ENCODE results near the gene RPS6KA4. TPM values are rescaled to one million over a fixed set of nuclear protein-coding genes. Genes with fewer than 3 reads are reported as not detected.

The RPS6KA4 gene
- total RNA-seq, 6 donors from 2014 or later = 16.3 to 93.2 (median 46.7) TPM

- WGBS, 2 donors = 78 to 83% methylated on average over 11 to 12 of the region's 12 CpGs
- H3K36me3 ChIP-seq = peaks cover 0 to 3% (median 2%) of the 10 kb centered on the region in 4 donors
- TF ChIP-seq EP300 (IDR thresholded peaks at IDR 0.05) (no peak), CTCF (IDR thresholded peaks at IDR 0.05) (no peak), POLR2AphosphoS5 (IDR thresholded peaks at IDR 0.05) (no peak), POLR2A (IDR thresholded peaks at IDR 0.05) (no peak)
Measured at GRCh38 chr11:64347193-64347867, 11.6 kb upstream of the RPS6KA4 start.

GRCh38 chr11:64348383-64349024 is 10.5 kb upstream of the RPS6KA4 start:
- TF ChIP-seq POLR2AphosphoS5 (IDR thresholded peaks at IDR 0.05) (no peak), POLR2A (IDR thresholded peaks at IDR 0.05) (no peak), EP300 (IDR thresholded peaks at IDR 0.05) (no peak), CTCF (IDR thresholded peaks at IDR 0.05) (no peak)
- no peaks in the 10 kb centered on the region for H3K9me3 ChIP-seq
- ATAC-seq (ENCODE audit: low FRiP score in 2 of 2) (no peak), DNase-seq (peak in 1 of 2 donors; percentile 53)
- H3K27me3 ChIP-seq = no peaks in the 10 kb centered on the region
- peaks cover 0 to 13% (median 2%) of the 10 kb centered on the region in 4 donors for H3K36me3 ChIP-seq
- no peak overlapping the region for H3K4me3 ChIP-seq
- WGBS, 2 donors = 71 to 79% methylated on average over 5 to 13 of the region's 14 CpGs
- peaks cover 0 to 2% (median 0%) of the 10 kb centered on the region in 4 donors for H3K4me1 ChIP-seq
- H3K27ac ChIP-seq = no peak overlapping the region

More at GRCh38 chr11:64347193-64347867, 11.6 kb upstream of the RPS6KA4 start:
- H3K27ac ChIP-seq = peak overlapping the region in 1 of 4 donors; percentile 61
- peaks cover 4 to 11% (median 9%) of the 10 kb centered on the region in 4 donors for H3K4me1 ChIP-seq
- DNase-seq = no peak
- no peaks in the 10 kb centered on the region for H3K9me3 ChIP-seq
- no peak for ATAC-seq (ENCODE audit: low FRiP score in 2 of 2)
- no peak overlapping the region for H3K4me3 ChIP-seq
- H3K27me3 ChIP-seq = no peaks in the 10 kb centered on the region

GRCh38 chr11:64349025-64349387 is 10.0 kb upstream of the RPS6KA4 start:
- Histone ChIP-seq H3K27ac (no peak overlapping the region), H3K4me3 (no peak overlapping the region), H3K4me1 (no peaks in the 10 kb centered on the region), H3K27me3 (no peaks in the 10 kb centered on the region), H3K9me3 (no peaks in the 10 kb centered on the region), H3K36me3 (peaks cover 0 to 14% (median 2%) of the 10 kb centered on the region in 4 donors)
- TF ChIP-seq POLR2AphosphoS5 (IDR thresholded peaks at IDR 0.05) = no peak
- no peak for TF ChIP-seq CTCF (IDR thresholded peaks at IDR 0.05)
- TF ChIP-seq POLR2A (IDR thresholded peaks at IDR 0.05) = no peak
- WGBS, 2 donors = 83 to 86% methylated on average over 5 to 7 of the region's 7 CpGs
- ATAC-seq (ENCODE audit: low FRiP score in 2 of 2) (no peak), DNase-seq (peak in 1 of 2 donors; percentile 47)

GRCh38 chr11:64349404-64349803 is 9.6 kb upstream of the RPS6KA4 start:
- Histone ChIP-seq H3K4me3 (no peak overlapping the region), H3K27ac (no peak overlapping the region), H3K4me1 (no peaks in the 10 kb centered on the region), H3K27me3 (no peaks in the 10 kb centered on the region), H3K36me3 (peaks cover 0 to 14% (median 2%) of the 10 kb centered on the region in 4 donors), H3K9me3 (no peaks in the 10 kb centered on the region)
- 88% methylated on average over 9 to 11 of the region's 11 CpGs for WGBS, 2 donors
- TF ChIP-seq POLR2AphosphoS5 (IDR thresholded peaks at IDR 0.05) = no peak
- no peak for TF ChIP-seq POLR2A (IDR thresholded peaks at IDR 0.05)
- no peak for TF ChIP-seq EP300 (IDR thresholded peaks at IDR 0.05)
- TF ChIP-seq CTCF (IDR thresholded peaks at IDR 0.05) = no peak
- ATAC-seq (ENCODE audit: low FRiP score in 2 of 2) = no peak
- peak in 1 of 2 donors; percentile 56 for DNase-seq
